Measurements from ENCODE around the gene FOXI1.

The FOXI1 gene

GRCh38 chr5:170105642-170106611 is at the start of gene FOXI1:
FOXI1 (plus strand) TSS chr5:170105897; CDS start chr5:170105958, 61 bp downstream.
- no peak for TF ChIP-seq CTCF (IDR thresholded peaks at IDR 0.05; ENCODE audit: unreplicated experiment in 3 of 3)
- H3K9me3 Mint-ChIP-seq, result no peaks in the 10 kb centered on the region
- no peaks in the 10 kb centered on the region for H3K4me1 Mint-ChIP-seq
- peaks cover 27% of the 10 kb centered on the region for H3K27me3 Mint-ChIP-seq (ENCODE audit: low read depth)
- H3K4me3 Mint-ChIP-seq, result no peak within 1 kb of the TSS
- no peak within 1 kb of the TSS for H3K27ac Mint-ChIP-seq
- no peaks in the 10 kb centered on the region for H3K36me3 Mint-ChIP-seq (ENCODE audit: low read depth)

GRCh38 chr5:170056561-170057267 is 49.0 kb upstream of the FOXI1 start:
- Mint-ChIP-seq H3K27ac (no peak overlapping the region), H3K4me1 (peaks cover 5% of the 10 kb centered on the region), H3K36me3 (ENCODE audit: low read depth) (no peaks in the 10 kb centered on the region), H3K27me3 (ENCODE audit: low read depth) (peaks cover 4% of the 10 kb centered on the region), H3K9me3 (no peaks in the 10 kb centered on the region), H3K4me3 (no peak overlapping the region)
- TF ChIP-seq CTCF (IDR thresholded peaks at IDR 0.05; ENCODE audit: unreplicated experiment in 3 of 3), result no peak

DNA sequence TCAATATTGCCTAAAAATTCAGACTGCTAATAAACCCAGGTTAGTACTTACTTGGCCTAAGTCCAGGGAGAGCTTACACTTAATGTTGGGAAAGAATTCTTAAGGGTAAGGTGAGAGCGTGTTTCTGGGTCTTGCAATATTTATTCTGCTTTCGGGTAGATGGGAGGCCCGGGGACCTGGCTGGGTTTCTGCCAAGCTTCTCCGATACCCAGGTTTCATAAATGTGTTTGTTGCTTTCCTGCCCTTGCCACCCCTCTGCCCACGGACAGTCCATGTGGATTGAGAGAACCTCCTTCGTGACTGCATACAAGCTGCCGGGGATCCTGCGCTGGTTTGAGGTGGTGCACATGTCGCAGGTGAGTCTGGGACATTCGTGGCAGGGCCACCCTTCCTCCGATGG is 48.4 kb upstream of the FOXI1 start:
- Mint-ChIP-seq H3K36me3 (ENCODE audit: low read depth) (no peaks in the 10 kb centered on the region), H3K9me3 (no peaks in the 10 kb centered on the region), H3K4me1 (peaks cover 5% of the 10 kb centered on the region), H3K27ac (no peak overlapping the region), H3K27me3 (ENCODE audit: low read depth) (peaks cover 4% of the 10 kb centered on the region), H3K4me3 (no peak overlapping the region)
- TF ChIP-seq CTCF (IDR thresholded peaks at IDR 0.05; ENCODE audit: unreplicated experiment in 3 of 3), result no peak

- TF ChIP-seq CTCF (IDR thresholded peaks at IDR 0.05; ENCODE audit: unreplicated experiment in 3 of 3), result no peak
These were observed 46.5 kb upstream of the FOXI1 start for GRCh38 chr5:170059221-170059620.

DNA sequence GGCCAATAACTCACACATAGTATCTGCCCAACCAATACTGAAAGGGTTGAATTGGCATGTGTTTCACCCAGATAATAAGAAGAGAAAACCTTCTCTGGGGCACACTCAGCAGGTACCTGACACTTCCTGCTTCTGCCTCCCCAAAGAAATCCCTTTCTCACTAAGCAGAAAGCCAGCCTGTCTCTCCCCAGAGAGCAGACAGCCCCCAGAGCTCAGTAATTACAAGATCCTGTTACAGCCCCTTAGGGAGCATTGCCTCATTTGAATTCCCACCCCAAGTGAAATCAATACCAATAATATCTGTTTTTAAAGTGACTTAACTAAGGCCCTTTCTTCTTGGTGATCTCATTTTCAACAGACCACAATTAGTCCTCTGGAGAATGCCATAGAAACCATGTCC is 38.5 kb upstream of the FOXI1 start:
- peaks cover 9% of the 10 kb centered on the region for H3K4me1 Mint-ChIP-seq
- TF ChIP-seq CTCF (IDR thresholded peaks at IDR 0.05; ENCODE audit: unreplicated experiment in 3 of 3), result no peak
- H3K9me3 Mint-ChIP-seq, result no peaks in the 10 kb centered on the region
- H3K27ac Mint-ChIP-seq, result no peak overlapping the region
- no peaks in the 10 kb centered on the region for H3K36me3 Mint-ChIP-seq (ENCODE audit: low read depth)
- no peak overlapping the region for H3K4me3 Mint-ChIP-seq
- peaks cover 11% of the 10 kb centered on the region for H3K27me3 Mint-ChIP-seq (ENCODE audit: low read depth)

More at GRCh38 chr5:170059221-170059620, 46.5 kb upstream of the FOXI1 start:
- Mint-ChIP-seq H3K4me3 (no peak overlapping the region), H3K27ac (no peak overlapping the region), H3K4me1 (peaks cover 5% of the 10 kb centered on the region), H3K36me3 (ENCODE audit: low read depth) (no peaks in the 10 kb centered on the region), H3K27me3 (ENCODE audit: low read depth) (peaks cover 4% of the 10 kb centered on the region), H3K9me3 (no peaks in the 10 kb centered on the region)

All from nephron (organoid).